ENCODE data around the gene GBP7.

The GBP7 gene

GRCh38 chr1:89104687-89105086 is 71.1 kb downstream of the GBP7 start:
- no peak overlapping the region for H3K4me3 Mint-ChIP-seq
- DNase-seq (no peak), ATAC-seq (no peak)
- H3K9me3 Mint-ChIP-seq = peaks cover 0 to 9% of the 10 kb centered on the region in 2 donors
- H3K27me3 Mint-ChIP-seq = no peaks in the 10 kb centered on the region
- H3K27ac Mint-ChIP-seq = peak overlapping the region; percentile 35 to 52
- H3K4me1 Mint-ChIP-seq = peaks cover 5% of the 10 kb centered on the region

DNA sequence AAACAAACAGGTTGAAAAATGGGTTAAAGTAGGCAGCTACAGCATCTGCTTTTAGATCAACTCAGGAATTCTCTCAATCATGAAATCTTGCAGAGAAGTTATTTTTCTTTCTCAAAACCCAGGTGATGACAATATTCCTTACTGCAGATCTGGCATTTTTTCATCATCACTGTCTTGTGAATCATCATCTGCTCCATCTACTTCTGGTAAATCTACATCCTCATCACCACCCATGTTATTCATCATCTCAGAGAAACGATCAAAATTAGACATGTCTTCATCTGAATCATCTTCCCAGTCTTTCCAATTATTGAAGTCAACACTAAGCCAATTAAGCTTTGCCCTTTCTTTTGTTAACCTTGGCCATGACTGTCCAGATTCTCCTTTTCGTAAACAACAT is 71.7 kb downstream of the GBP7 start:
- Mint-ChIP-seq H3K4me1 (no peaks in the 10 kb centered on the region), H3K9me3 (peaks cover 0 to 9% of the 10 kb centered on the region in 2 donors), H3K27ac (no peak overlapping the region), H3K4me3 (no peak overlapping the region), H3K27me3 (no peaks in the 10 kb centered on the region)
- DNase-seq = no peak
- ATAC-seq = no peak

- ATAC-seq (no peak), DNase-seq (no peak)
- Mint-ChIP-seq H3K9me3 (peaks cover 9 to 16% of the 10 kb centered on the region in 2 donors), H3K27ac (no peak overlapping the region), H3K4me3 (no peak overlapping the region), H3K27me3 (no peaks in the 10 kb centered on the region), H3K4me1 (no peaks in the 10 kb centered on the region)
Observed at GRCh38 chr1:89102021-89102420, 73.8 kb downstream of the GBP7 start.

DNA sequence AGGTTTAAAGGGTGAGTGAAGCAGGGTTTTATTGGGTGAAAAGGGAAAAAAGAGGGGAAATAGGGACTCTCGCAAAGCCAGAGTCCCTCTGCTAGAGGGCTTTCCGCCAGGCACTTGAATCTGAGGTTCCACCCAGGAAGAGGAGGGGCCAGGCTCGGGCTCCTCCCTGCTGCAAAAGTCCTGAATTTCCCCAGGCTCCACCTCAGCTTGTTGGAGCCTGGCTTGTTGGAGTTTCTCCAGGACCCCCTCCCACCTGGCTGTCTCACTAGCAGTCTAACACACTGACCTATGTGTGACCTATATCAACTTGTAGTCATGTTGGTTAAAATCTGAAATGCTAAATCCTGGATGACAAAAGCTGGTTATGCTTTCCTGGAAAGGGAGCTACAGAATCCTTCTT is 75.4 kb downstream of the GBP7 start:
- no peak for ATAC-seq
- H3K4me3 Mint-ChIP-seq = no peak overlapping the region

GRCh38 chr1:89098857-89099256 is 76.9 kb downstream of the GBP7 start:
- Mint-ChIP-seq H3K4me3 (no peak overlapping the region), H3K27ac (no peak overlapping the region), H3K27me3 (no peaks in the 10 kb centered on the region)

More for the DNA sequence above, 75.4 kb downstream of the GBP7 start:
- Mint-ChIP-seq H3K4me1 (no peaks in the 10 kb centered on the region), H3K27me3 (no peaks in the 10 kb centered on the region), H3K9me3 (peaks cover 19 to 22% of the 10 kb centered on the region in 2 donors), H3K27ac (no peak overlapping the region)
- no peak for DNase-seq

GRCh38 chr1:89095737-89096136 is 80.1 kb downstream of the GBP7 start:
- Mint-ChIP-seq H3K27ac (no peak overlapping the region), H3K9me3 (peaks cover 17 to 29% of the 10 kb centered on the region in 2 donors), H3K4me1 (no peaks in the 10 kb centered on the region), H3K4me3 (no peak overlapping the region), H3K27me3 (no peaks in the 10 kb centered on the region)
- DNase-seq (no peak), ATAC-seq (no peak)

More at GRCh38 chr1:89098857-89099256, 76.9 kb downstream of the GBP7 start:
- DNase-seq (no peak), ATAC-seq (no peak)
- Mint-ChIP-seq H3K9me3 (peaks cover 17 to 29% of the 10 kb centered on the region in 2 donors), H3K4me1 (no peaks in the 10 kb centered on the region)

DNA sequence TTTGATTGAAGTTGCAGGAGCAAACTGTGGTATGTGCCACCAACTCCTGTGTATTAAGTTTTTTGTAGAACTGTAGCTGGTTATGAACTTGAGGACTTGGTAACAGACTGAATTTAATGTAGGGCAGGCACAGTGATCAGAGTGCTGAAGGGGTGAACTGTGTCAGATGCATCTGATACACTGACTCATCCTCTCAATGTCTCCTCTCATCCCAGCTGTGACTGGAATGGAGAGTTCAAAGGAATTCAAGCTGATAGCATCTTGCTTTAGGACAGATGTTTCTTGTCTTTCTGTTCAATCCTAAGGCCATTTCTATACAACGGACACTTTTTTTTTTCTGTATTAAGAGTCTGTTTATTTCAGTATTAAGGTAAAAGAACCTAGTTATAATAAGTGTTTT is 85.8 kb downstream of the GBP7 start:
- ATAC-seq (no peak), DNase-seq (no peak)

GRCh38 chr1:89088572-89088971 is 87.2 kb downstream of the GBP7 start:
- DNase-seq (no peak), ATAC-seq (no peak)
- H3K27me3 Mint-ChIP-seq = no peaks in the 10 kb centered on the region
- no peaks in the 10 kb centered on the region for H3K4me1 Mint-ChIP-seq
- no peaks in the 10 kb centered on the region for H3K9me3 Mint-ChIP-seq
- no peak overlapping the region for H3K4me3 Mint-ChIP-seq
- no peak overlapping the region for H3K27ac Mint-ChIP-seq

More for the DNA sequence above, 85.8 kb downstream of the GBP7 start:
- Mint-ChIP-seq H3K27ac (no peak overlapping the region), H3K4me1 (no peaks in the 10 kb centered on the region), H3K27me3 (no peaks in the 10 kb centered on the region), H3K9me3 (peaks cover 0 to 7% of the 10 kb centered on the region in 2 donors), H3K4me3 (no peak overlapping the region)

GRCh38 chr1:89087241-89087640 is 88.6 kb downstream of the GBP7 start:
- Mint-ChIP-seq H3K9me3 (no peaks in the 10 kb centered on the region), H3K27me3 (no peaks in the 10 kb centered on the region), H3K4me3 (no peak overlapping the region), H3K4me1 (no peaks in the 10 kb centered on the region), H3K27ac (no peak overlapping the region)
- no peak for ATAC-seq
- DNase-seq = no peak

GRCh38 chr1:89085781-89086180 is 90.0 kb downstream of the GBP7 start:
- H3K4me1 Mint-ChIP-seq = no peaks in the 10 kb centered on the region
- no peak overlapping the region for H3K4me3 Mint-ChIP-seq
- DNase-seq (peak in 1 of 2 donors; percentile 52), ATAC-seq (peak; percentile 56)
- H3K9me3 Mint-ChIP-seq = no peaks in the 10 kb centered on the region
- no peaks in the 10 kb centered on the region for H3K27me3 Mint-ChIP-seq
- no peak overlapping the region for H3K27ac Mint-ChIP-seq

All from stimulated activated naive CD8-positive, alpha-beta T cell treated with anti-CD3 and anti-CD28 coated beads, Interleukin-15, amount 100 ng/mL, for 72 hours (primary cell).